NB4 (cell line): ENCODE measurements around the gene SLC41A3.

Source experiments
- POLR2A ChIP-seq: IDR thresholded peaks from 2 replicates; pipeline ENCODE4 v1.6.1; 2011; ENCODE audit warnings: mild to moderate bottlenecking; ENCODE audit not compliant: insufficient read length; ENCODE audit errors: extremely low read depth
- TF ChIP-seq, protein P1 (sequence below): IDR thresholded peaks from one replicate; pipeline ENCODE4 v1.5.1; 2012; ENCODE audit warnings: low read depth, low read length

GRCh38 chr3:125967156-125967555 is 116.8 kb downstream of the SLC41A3 start:
- TF ChIP-seq, protein P1, sequence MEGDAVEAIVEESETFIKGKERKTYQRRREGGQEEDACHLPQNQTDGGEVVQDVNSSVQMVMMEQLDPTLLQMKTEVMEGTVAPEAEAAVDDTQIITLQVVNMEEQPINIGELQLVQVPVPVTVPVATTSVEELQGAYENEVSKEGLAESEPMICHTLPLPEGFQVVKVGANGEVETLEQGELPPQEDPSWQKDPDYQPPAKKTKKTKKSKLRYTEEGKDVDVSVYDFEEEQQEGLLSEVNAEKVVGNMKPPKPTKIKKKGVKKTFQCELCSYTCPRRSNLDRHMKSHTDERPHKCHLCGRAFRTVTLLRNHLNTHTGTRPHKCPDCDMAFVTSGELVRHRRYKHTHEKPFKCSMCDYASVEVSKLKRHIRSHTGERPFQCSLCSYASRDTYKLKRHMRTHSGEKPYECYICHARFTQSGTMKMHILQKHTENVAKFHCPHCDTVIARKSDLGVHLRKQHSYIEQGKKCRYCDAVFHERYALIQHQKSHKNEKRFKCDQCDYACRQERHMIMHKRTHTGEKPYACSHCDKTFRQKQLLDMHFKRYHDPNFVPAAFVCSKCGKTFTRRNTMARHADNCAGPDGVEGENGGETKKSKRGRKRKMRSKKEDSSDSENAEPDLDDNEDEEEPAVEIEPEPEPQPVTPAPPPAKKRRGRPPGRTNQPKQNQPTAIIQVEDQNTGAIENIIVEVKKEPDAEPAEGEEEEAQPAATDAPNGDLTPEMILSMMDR: no peak
- no peak for TF ChIP-seq POLR2A
